ENCODE measurements around the gene MRTFB. TPM values are rescaled to one million over a fixed set of nuclear protein-coding genes. Genes with fewer than 3 reads are reported as not detected.

Gene MRTFB
- total and polyA plus RNA-seq, 2 experiments from 2014 or later = 13.9 to 22.2 TPM

DNA sequence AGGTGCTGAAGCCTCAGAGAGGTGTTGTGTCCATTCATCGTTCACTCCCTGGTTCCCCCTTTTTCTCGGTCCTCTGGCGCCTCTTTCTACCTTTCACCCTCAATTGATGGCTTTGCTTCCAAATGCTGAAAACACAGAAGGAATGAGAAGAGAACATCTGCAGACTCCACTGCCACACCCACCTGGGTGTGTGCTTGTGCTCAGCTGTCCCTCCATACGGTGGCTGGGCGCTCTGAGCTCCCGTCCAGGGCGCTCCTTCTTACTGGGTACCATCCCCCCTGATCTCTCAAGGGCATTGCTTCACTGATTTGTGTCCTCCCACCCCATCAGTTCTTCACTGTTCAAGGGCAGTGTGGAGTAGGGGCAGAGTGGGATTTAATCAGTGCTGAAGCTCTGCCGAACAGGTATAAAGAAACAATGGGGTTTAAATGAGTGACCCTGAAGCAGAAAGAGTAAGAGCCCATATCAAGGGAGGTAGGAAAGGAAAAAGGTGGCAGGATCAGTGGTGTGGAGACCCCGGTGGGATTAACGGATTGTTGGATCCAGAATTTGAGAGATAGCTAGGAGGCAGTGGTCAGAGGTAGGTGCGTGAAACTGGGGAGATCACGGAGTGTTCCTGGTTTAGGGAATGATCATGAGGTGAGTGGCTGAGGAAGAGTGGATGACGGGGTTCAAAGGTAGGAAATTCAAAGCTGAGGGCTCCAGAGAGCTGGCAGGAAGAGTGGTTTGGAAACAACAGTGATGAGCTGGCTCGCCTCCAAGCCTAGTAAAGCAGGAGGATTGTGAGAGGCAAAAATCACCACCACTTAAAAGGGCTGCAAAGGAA lies 40.8 kb downstream of the MRTFB start (continued):
- TF ChIP-seq, protein P1, sequence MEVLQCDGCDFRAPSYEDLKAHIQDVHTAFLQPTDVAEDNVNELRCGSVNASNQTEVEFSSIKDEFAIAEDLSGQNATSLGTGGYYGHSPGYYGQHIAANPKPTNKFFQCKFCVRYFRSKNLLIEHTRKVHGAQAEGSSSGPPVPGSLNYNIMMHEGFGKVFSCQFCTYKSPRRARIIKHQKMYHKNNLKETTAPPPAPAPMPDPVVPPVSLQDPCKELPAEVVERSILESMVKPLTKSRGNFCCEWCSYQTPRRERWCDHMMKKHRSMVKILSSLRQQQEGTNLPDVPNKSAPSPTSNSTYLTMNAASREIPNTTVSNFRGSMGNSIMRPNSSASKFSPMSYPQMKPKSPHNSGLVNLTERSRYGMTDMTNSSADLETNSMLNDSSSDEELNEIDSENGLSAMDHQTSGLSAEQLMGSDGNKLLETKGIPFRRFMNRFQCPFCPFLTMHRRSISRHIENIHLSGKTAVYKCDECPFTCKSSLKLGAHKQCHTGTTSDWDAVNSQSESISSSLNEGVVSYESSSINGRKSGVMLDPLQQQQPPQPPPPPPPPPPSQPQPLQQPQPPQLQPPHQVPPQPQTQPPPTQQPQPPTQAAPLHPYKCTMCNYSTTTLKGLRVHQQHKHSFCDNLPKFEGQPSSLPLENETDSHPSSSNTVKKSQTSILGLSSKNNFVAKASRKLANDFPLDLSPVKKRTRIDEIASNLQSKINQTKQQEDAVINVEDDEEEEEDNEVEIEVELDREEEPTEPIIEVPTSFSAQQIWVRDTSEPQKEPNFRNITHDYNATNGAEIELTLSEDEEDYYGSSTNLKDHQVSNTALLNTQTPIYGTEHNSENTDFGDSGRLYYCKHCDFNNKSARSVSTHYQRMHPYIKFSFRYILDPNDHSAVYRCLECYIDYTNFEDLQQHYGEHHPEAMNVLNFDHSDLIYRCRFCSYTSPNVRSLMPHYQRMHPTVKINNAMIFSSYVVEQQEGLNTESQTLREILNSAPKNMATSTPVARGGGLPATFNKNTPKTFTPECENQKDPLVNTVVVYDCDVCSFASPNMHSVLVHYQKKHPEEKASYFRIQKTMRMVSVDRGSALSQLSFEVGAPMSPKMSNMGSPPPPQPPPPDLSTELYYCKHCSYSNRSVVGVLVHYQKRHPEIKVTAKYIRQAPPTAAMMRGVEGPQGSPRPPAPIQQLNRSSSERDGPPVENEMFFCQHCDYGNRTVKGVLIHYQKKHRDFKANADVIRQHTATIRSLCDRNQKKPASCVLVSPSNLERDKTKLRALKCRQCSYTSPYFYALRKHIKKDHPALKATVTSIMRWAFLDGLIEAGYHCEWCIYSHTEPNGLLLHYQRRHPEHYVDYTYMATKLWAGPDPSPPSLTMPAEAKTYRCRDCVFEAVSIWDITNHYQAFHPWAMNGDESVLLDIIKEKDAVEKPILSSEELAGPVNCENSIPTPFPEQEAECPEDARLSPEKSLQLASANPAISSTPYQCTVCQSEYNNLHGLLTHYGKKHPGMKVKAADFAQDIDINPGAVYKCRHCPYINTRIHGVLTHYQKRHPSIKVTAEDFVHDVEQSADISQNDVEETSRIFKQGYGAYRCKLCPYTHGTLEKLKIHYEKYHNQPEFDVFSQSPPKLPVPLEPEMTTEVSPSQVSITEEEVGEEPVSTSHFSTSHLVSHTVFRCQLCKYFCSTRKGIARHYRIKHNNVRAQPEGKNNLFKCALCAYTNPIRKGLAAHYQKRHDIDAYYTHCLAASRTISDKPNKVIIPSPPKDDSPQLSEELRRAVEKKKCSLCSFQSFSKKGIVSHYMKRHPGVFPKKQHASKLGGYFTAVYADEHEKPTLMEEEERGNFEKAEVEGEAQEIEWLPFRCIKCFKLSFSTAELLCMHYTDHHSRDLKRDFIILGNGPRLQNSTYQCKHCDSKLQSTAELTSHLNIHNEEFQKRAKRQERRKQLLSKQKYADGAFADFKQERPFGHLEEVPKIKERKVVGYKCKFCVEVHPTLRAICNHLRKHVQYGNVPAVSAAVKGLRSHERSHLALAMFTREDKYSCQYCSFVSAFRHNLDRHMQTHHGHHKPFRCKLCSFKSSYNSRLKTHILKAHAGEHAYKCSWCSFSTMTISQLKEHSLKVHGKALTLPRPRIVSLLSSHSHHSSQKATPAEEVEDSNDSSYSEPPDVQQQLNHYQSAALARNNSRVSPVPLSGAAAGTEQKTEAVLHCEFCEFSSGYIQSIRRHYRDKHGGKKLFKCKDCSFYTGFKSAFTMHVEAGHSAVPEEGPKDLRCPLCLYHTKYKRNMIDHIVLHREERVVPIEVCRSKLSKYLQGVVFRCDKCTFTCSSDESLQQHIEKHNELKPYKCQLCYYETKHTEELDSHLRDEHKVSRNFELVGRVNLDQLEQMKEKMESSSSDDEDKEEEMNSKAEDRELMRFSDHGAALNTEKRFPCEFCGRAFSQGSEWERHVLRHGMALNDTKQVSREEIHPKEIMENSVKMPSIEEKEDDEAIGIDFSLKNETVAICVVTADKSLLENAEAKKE (CRISPR knock-in tag; IDR thresholded peaks at IDR 0.05) = no peak
- TF ChIP-seq EZH2phosphoT487 (IDR thresholded peaks at IDR 0.05; ENCODE audit: unreplicated experiment) (no peak), EZH2 (IDR thresholded peaks at IDR 0.05; ENCODE audit: low read depth, unreplicated experiment) (no peak), CREB1 (CRISPR knock-in tag; IDR thresholded peaks at IDR 0.05; ENCODE audit: low read depth) (no peak), JUNB (IDR thresholded peaks at IDR 0.05; ENCODE audit: unreplicated experiment) (no peak), STAT1 (IDR thresholded peaks at IDR 0.05; ENCODE audit: unreplicated experiment) (no peak)
- TF ChIP-seq, protein P2, sequence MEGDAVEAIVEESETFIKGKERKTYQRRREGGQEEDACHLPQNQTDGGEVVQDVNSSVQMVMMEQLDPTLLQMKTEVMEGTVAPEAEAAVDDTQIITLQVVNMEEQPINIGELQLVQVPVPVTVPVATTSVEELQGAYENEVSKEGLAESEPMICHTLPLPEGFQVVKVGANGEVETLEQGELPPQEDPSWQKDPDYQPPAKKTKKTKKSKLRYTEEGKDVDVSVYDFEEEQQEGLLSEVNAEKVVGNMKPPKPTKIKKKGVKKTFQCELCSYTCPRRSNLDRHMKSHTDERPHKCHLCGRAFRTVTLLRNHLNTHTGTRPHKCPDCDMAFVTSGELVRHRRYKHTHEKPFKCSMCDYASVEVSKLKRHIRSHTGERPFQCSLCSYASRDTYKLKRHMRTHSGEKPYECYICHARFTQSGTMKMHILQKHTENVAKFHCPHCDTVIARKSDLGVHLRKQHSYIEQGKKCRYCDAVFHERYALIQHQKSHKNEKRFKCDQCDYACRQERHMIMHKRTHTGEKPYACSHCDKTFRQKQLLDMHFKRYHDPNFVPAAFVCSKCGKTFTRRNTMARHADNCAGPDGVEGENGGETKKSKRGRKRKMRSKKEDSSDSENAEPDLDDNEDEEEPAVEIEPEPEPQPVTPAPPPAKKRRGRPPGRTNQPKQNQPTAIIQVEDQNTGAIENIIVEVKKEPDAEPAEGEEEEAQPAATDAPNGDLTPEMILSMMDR (conservative IDR thresholded peaks at IDR 0.05; ENCODE audit: low read depth in 2 of 2) = no peak
- TF ChIP-seq, protein P3, sequence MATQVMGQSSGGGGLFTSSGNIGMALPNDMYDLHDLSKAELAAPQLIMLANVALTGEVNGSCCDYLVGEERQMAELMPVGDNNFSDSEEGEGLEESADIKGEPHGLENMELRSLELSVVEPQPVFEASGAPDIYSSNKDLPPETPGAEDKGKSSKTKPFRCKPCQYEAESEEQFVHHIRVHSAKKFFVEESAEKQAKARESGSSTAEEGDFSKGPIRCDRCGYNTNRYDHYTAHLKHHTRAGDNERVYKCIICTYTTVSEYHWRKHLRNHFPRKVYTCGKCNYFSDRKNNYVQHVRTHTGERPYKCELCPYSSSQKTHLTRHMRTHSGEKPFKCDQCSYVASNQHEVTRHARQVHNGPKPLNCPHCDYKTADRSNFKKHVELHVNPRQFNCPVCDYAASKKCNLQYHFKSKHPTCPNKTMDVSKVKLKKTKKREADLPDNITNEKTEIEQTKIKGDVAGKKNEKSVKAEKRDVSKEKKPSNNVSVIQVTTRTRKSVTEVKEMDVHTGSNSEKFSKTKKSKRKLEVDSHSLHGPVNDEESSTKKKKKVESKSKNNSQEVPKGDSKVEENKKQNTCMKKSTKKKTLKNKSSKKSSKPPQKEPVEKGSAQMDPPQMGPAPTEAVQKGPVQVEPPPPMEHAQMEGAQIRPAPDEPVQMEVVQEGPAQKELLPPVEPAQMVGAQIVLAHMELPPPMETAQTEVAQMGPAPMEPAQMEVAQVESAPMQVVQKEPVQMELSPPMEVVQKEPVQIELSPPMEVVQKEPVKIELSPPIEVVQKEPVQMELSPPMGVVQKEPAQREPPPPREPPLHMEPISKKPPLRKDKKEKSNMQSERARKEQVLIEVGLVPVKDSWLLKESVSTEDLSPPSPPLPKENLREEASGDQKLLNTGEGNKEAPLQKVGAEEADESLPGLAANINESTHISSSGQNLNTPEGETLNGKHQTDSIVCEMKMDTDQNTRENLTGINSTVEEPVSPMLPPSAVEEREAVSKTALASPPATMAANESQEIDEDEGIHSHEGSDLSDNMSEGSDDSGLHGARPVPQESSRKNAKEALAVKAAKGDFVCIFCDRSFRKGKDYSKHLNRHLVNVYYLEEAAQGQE (IDR thresholded peaks at IDR 0.05; ENCODE audit: unreplicated experiment) = no peak
